ENCODE data around the gene SMIM32. TPM values are rescaled to one million over a fixed set of nuclear protein-coding genes. Genes with fewer than 3 reads are reported as not detected.

The SMIM32 gene
- total and polyA plus RNA-seq, 8 donors: 0.30 to 22.0 (median 0.75) TPM; not detected in 3

- Histone ChIP-seq H3K4me3 (no peak overlapping the region), H3K36me3 (no peaks in the 10 kb centered on the region), H3K27me3 (no peaks in the 10 kb centered on the region), H3K4me1 (no peaks in the 10 kb centered on the region), H3K9me3 (no peaks in the 10 kb centered on the region), H3K27ac (no peak overlapping the region)
- 86 to 96% (median 90%) methylated on average over 4 of the region's 4 CpGs for WGBS, 5 donors
- intact Hi-C loops (cut with DNase I; ENCODE audit: low total_unique reads): no loop called here
- DNase-seq: no peak
- no peak for TF ChIP-seq CTCF (IDR thresholded peaks at IDR 0.05)
- TF ChIP-seq POLR2A (IDR thresholded peaks at IDR 0.05): no peak
- TF ChIP-seq EP300 (IDR thresholded peaks at IDR 0.05): no peak
- TF ChIP-seq POLR2AphosphoS5 (IDR thresholded peaks at IDR 0.05): no peak
Observed at GRCh38 chr5:136240894-136241293, 47.9 kb upstream of the SMIM32 start.

DNA sequence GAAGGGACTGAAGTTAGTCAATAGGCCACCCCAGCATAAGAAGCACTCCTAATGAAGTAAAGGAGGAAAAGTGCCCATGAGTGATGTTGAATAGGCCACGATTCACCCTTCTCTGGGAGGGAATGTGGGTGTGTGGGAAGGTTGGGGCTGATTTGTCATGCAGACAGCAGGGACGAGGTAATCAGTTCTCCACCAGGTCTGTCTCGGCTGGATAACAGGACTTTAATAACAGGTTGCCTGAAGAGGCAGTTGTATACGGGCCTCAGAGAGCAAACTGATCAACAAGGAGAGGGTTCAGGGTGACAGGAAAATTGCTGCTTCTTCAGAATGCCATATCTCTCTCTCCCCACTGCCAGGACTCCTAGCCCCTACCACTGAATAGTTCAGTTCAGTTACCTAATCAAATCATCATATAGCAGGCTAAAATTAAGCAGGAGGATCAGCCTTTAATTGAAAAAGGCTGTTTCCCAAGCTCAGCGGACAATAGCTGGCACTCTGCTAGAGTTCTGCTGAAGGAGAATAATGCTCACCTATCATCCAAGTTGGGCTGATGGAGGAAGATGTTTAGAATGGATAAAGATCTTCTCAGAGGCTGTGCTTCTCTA is 43.6 kb upstream of the SMIM32 start:
- Histone ChIP-seq H3K27ac (no peak overlapping the region), H3K27me3 (no peaks in the 10 kb centered on the region), H3K9me3 (no peaks in the 10 kb centered on the region), H3K4me3 (no peak overlapping the region), H3K36me3 (no peaks in the 10 kb centered on the region), H3K4me1 (no peaks in the 10 kb centered on the region)
- TF ChIP-seq EP300 (IDR thresholded peaks at IDR 0.05) (no peak), CTCF (IDR thresholded peaks at IDR 0.05) (no peak), POLR2A (IDR thresholded peaks at IDR 0.05) (no peak), POLR2AphosphoS5 (IDR thresholded peaks at IDR 0.05) (no peak)
- intact Hi-C loops (cut with DNase I; ENCODE audit: low total_unique reads): no loop called here
- 31 to 55% (median 43%) methylated on average over 5 of the region's 5 CpGs for WGBS, 5 donors
- DNase-seq: no peak

GRCh38 chr5:136235321-136235720 is 42.4 kb upstream of the SMIM32 start:
- H3K9me3 ChIP-seq: no peaks in the 10 kb centered on the region
- no peaks in the 10 kb centered on the region for H3K36me3 ChIP-seq
- H3K4me1 ChIP-seq: no peaks in the 10 kb centered on the region
- H3K27me3 ChIP-seq: no peaks in the 10 kb centered on the region
- no peak overlapping the region for H3K4me3 ChIP-seq
- intact Hi-C loops (cut with DNase I; ENCODE audit: low total_unique reads): no loop called here
- DNase-seq: no peak
- H3K27ac ChIP-seq: no peak overlapping the region
- no peak for TF ChIP-seq POLR2A (IDR thresholded peaks at IDR 0.05)
- WGBS, 5 donors: 0 to 61% (median 28%) methylated on average over 1 of the region's 1 CpG; no CpG with 5 or more reads in 1 of the 5 donors

- no peak for DNase-seq
- Histone ChIP-seq H3K9me3 (no peaks in the 10 kb centered on the region), H3K27ac (no peak overlapping the region), H3K4me3 (no peak overlapping the region), H3K36me3 (no peaks in the 10 kb centered on the region), H3K27me3 (peaks cover 0 to 19% (median 0%) of the 10 kb centered on the region in 3 donors), H3K4me1 (no peaks in the 10 kb centered on the region)
- WGBS, 5 donors: 82 to 87% (median 84%) methylated on average over 5 to 6 of the region's 6 CpGs
- intact Hi-C loops (cut with DNase I; ENCODE audit: low total_unique reads): no loop called here
- no peak for TF ChIP-seq POLR2A (IDR thresholded peaks at IDR 0.05)
- no peak for TF ChIP-seq EP300 (IDR thresholded peaks at IDR 0.05)
- no peak for TF ChIP-seq CTCF (IDR thresholded peaks at IDR 0.05)
Observed at GRCh38 chr5:136232316-136232715, 39.4 kb upstream of the SMIM32 start.

DNA sequence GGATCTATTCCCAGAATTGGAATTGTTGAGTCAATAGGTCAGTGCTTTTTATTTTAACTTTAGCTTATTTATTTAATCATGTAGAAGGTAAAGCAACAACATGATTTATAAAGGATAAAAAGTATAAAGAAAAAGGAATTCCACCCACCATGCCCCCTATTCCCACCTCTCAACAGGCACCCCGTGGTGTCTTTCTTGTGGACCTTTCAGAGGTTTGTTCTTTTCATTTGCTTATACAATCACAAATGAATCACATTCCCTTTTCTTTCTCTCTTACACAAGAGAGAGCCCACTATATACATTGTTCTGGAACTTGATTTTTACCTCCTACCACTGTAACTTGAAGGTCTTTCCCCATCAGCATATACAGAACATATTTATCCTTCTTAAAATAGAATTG is 37.2 kb upstream of the SMIM32 start:
- intact Hi-C loops (cut with DNase I; ENCODE audit: low total_unique reads): no loop called here

More for the DNA sequence above, 37.2 kb upstream of the SMIM32 start:
- no peak for TF ChIP-seq POLR2AphosphoS5 (IDR thresholded peaks at IDR 0.05)
- no peaks in the 10 kb centered on the region for H3K9me3 ChIP-seq
- H3K4me3 ChIP-seq: no peak overlapping the region
- DNase-seq: no peak
- H3K27ac ChIP-seq: no peak overlapping the region
- no peaks in the 10 kb centered on the region for H3K4me1 ChIP-seq
- H3K36me3 ChIP-seq: no peaks in the 10 kb centered on the region
- peaks cover 0 to 35% (median 0%) of the 10 kb centered on the region in 3 donors for H3K27me3 ChIP-seq
- 10 to 34% (median 14%) methylated on average over 1 of the region's 1 CpG for WGBS, 5 donors
